Measurements from ENCODE around the gene SIGLEC14.

- no peak for TF ChIP-seq GATA2 (IDR thresholded peaks at IDR 0.05; ENCODE audit: low read depth, low read length)
- no peak for TF ChIP-seq GATA3 (IDR thresholded peaks at IDR 0.05; ENCODE audit: low read depth, low read length)
Measured at GRCh38 chr19:51676566-51677083, 30.0 kb upstream of the SIGLEC14 start.
